K562 (cell line): ENCODE measurements around the gene TERC. TPM values are rescaled to one million over a fixed set of nuclear protein-coding genes. Genes with fewer than 3 reads are reported as not detected.

Source experiments
- CBFA2T2 ChIP-seq: fragments of 450-650 bp; conservative IDR thresholded peaks from 2 replicates; pipeline ENCODE4 v1.6.1; 2017; ENCODE audit warnings: mild to moderate bottlenecking
- CHD1 ChIP-seq: fragments of 200-600 bp; sonication (generic); IDR thresholded peaks from one replicate; pipeline ENCODE4 v1.6.1; 2012; ENCODE audit warnings: mild to moderate bottlenecking, moderate library complexity, low read length, inconsistent platforms
- E2F3 ChIP-seq: fragments of 250-450 bp; sonication (Bioruptor Pico); IDR thresholded peaks from 2 replicates; pipeline ENCODE4 v1.4.0; 2020; ENCODE audit warnings: mild to moderate bottlenecking
- ELF2 ChIP-seq: fragments of 250-450 bp; sonication (Bioruptor Pico); IDR thresholded peaks from 2 replicates; pipeline ENCODE4 v1.5.0; 2021; ENCODE audit warnings: mild to moderate bottlenecking
- FOSL1 ChIP-seq: fragments of 200-800 bp; sonication (Bioruptor generic); conservative IDR thresholded peaks from 2 replicates; pipeline ENCODE4 v1.6.1; 2016; ENCODE audit warnings: missing genetic modification characterization, missing compliant biosample characterization
- GATAD2B ChIP-seq: fragments of 450-650 bp; IDR thresholded peaks from 2 replicates; pipeline ENCODE4 v1.6.1; 2017; ENCODE audit warnings: mild to moderate bottlenecking, borderline replicate concordance
- HCFC1 ChIP-seq: IDR thresholded peaks from 2 replicates; pipeline ENCODE4 v1.6.1; 2012; ENCODE audit warnings: low read depth, low read length, improper control_type of control experiment
- IFI16 ChIP-seq: fragments of 250-450 bp; sonication (Bioruptor Pico); IDR thresholded peaks from 2 replicates; pipeline ENCODE4 v2.1.2; 2022; ENCODE audit warnings: mild to moderate bottlenecking, inconsistent platforms
- KDM4B ChIP-seq, 2 experiments: fragments of 450-650 bp in 1 of 2; sonication (generic) in 1 of 2; IDR thresholded peaks; 2 replicates each; pipeline ENCODE4 v1.6.1; 2016 to 2017; ENCODE audit warnings: borderline replicate concordance in 2 of 2, antibody characterized with exemption in 1 of 2, low read depth in 1 of 2, mild to moderate bottlenecking in 1 of 2
- MLLT1 ChIP-seq, 2 experiments: fragments of 450-650 bp; IDR thresholded peaks; 2 replicates each; pipeline ENCODE4 v1.6.1; 2016
- NCOA4 ChIP-seq: fragments of 450-650 bp; IDR thresholded peaks from 2 replicates; pipeline ENCODE4 v1.6.1; 2018; ENCODE audit warnings: mild to moderate bottlenecking; ENCODE audit not compliant: partially characterized antibody
- RAD21 ChIP-seq, 2 experiments: fragments of 250-450 bp in 1 of 2; fragments of 450-650 bp in 1 of 2; sonication (Bioruptor Pico) in 1 of 2; formaldehyde crosslinking in 1 of 2; IDR thresholded peaks in 1 of 2; conservative IDR thresholded peaks in 1 of 2; 2 replicates each; pipeline versions ENCODE4 v1.4.0 to v1.8.0; 2020 to 2022; ENCODE audit warnings: mild to moderate bottlenecking in 2 of 2, moderate library complexity in 1 of 2
- SETDB1 ChIP-seq: IDR thresholded peaks from one replicate; pipeline ENCODE4 v1.6.1; 2012; ENCODE audit warnings: low read length, control low read depth, inconsistent platforms
- SREBF1 ChIP-seq: fragments of 150-350 bp; IDR thresholded peaks from 2 replicates; pipeline ENCODE4 v1.6.1; 2014; ENCODE audit warnings: antibody characterized with exemption, low read depth, low read length, borderline replicate concordance
- TAF1 ChIP-seq: IDR thresholded peaks from 2 replicates; pipeline ENCODE4 v1.6.1; 2011; ENCODE audit warnings: mild to moderate bottlenecking, low read length, moderate library complexity; ENCODE audit not compliant: insufficient read depth, control insufficient read depth, severe bottlenecking; ENCODE audit errors: extremely low read depth
- ZFP36 ChIP-seq: fragments of 150-350 bp; IDR thresholded peaks from 2 replicates; pipeline ENCODE4 v1.6.1; 2018; ENCODE audit warnings: low read length, low read depth; ENCODE audit not compliant: partially characterized antibody
- ZNF263 ChIP-seq: sonication (generic); formaldehyde crosslinking; IDR thresholded peaks from 2 replicates; pipeline ENCODE4 v1.8.0; 2022; ENCODE audit warnings: mild to moderate bottlenecking, missing genetic modification reagents, borderline replicate concordance
- ZNF311 ChIP-seq: fragments of 250-450 bp; sonication (Bioruptor Pico); IDR thresholded peaks from 2 replicates; pipeline ENCODE4 v1.4.0; 2020; ENCODE audit warnings: mild to moderate bottlenecking, moderate library complexity
- ZNF79 ChIP-seq: fragments of 250-450 bp; sonication (Bioruptor Pico); IDR thresholded peaks from 2 replicates; pipeline ENCODE4 v1.4.0; 2020; ENCODE audit warnings: low read depth, mild to moderate bottlenecking, moderate library complexity
- polyA plus RNA-seq, 8 experiments: library from polyadenylated mRNA; depleted of rRNA in 4 of 8; stranded (reverse) in 5 of 8; unstranded in 3 of 8; fragments of >200 nt; fragmentation: Nextera tagmentation in 2 of 8; fragmentation: Illumina TruSeq in 1 of 8; extraction: Ambion mirVana in 2 of 8; extraction: Trizol in 1 of 8; gene quantifications; 2 replicates each; pipeline versions ENCODE4 v1.2.1 to v1.2.3, GENCODE V29; 2011 to 2014; ENCODE audit warnings: inconsistent platforms in 1 of 8, missing spikeins in 1 of 8
- total RNA-seq, 7 experiments: library from RNA; depleted of rRNA in 6 of 7; stranded (reverse); fragments of >200 nt in 6 of 7; fragmentation: Illumina TruSeq in 2 of 7; extraction: Trizol in 2 of 7; gene quantifications; 2 replicates each; pipeline versions ENCODE4 v1.2.1 to v1.2.3, GENCODE V29; 2011 to 2021; ENCODE audit warnings: low replicate concordance in 1 of 7
- TF ChIP-seq, protein P1 (sequence below), 3 experiments: IDR thresholded peaks in 2 of 3; conservative IDR thresholded peaks in 1 of 3; 2 replicates each; pipeline ENCODE4 v1.5.1; 2011 to 2012; ENCODE audit warnings: low read length in 3 of 3, mild to moderate bottlenecking in 3 of 3, control low read depth in 2 of 3, improper control_type of control experiment in 1 of 3, inconsistent platforms in 1 of 3, low read depth in 1 of 3, mixed read lengths in 1 of 3, moderate library complexity in 1 of 3; ENCODE audit not compliant: insufficient read depth in 2 of 3
- TF ChIP-seq, protein P2 (sequence below): sonication (generic); formaldehyde crosslinking; IDR thresholded peaks from 2 replicates; pipeline ENCODE4 v1.9.0; 2022; ENCODE audit warnings: mild to moderate bottlenecking, missing genetic modification reagents
- TF ChIP-seq, protein P3 (sequence below): fragments of 150-350 bp; conservative IDR thresholded peaks from 2 replicates; pipeline ENCODE4 v1.6.1; 2014; ENCODE audit warnings: low read length

The TERC gene
- total and polyA plus RNA-seq, 9 of the 15 experiments (the other 6 are each of a cell fraction or from before 2014, with no cell fraction given), result 0.77 to 234 (median 27.9) TPM; not detected in 3

DNA sequence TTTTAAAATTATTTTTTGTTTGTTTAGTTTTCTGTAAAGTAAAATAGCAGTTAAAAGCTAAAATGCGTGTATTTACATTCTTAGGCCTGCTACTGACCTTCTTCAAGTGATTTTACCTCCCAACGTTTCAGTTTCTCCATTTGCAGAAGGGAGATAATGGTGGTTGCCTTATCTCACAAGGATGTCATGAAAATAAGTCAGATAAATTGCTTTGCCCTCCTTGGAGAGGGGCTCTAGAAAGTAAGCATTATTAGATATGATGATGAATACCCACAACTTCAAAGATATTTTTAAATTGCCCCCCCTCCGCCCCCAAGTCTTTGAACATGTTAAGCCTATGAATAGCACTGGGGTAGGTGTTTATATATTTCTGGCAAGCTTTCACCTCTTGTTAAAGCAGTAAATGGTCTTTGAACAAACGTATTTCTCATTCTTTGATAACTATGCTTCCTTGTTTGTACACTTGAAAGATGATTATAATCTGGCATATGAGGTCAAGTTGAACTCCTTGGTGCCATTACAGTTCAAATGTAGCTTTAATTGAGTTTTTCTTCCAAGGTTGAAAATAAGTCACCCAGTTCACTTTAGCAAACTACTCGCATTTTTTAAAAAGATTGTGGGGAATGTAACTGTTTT, 6.4 kb downstream of the TERC start (continued):
- TF ChIP-seq, protein P1, sequence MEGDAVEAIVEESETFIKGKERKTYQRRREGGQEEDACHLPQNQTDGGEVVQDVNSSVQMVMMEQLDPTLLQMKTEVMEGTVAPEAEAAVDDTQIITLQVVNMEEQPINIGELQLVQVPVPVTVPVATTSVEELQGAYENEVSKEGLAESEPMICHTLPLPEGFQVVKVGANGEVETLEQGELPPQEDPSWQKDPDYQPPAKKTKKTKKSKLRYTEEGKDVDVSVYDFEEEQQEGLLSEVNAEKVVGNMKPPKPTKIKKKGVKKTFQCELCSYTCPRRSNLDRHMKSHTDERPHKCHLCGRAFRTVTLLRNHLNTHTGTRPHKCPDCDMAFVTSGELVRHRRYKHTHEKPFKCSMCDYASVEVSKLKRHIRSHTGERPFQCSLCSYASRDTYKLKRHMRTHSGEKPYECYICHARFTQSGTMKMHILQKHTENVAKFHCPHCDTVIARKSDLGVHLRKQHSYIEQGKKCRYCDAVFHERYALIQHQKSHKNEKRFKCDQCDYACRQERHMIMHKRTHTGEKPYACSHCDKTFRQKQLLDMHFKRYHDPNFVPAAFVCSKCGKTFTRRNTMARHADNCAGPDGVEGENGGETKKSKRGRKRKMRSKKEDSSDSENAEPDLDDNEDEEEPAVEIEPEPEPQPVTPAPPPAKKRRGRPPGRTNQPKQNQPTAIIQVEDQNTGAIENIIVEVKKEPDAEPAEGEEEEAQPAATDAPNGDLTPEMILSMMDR (IDR thresholded peaks at IDR 0.05 in 2 of 3, conservative IDR thresholded peaks at IDR 0.05 in 1 of 3; ENCODE audit: insufficient read depth in 2 of 3, low read depth in 1 of 3, low read length in 3 of 3), result no peak
- TF ChIP-seq, protein P2, sequence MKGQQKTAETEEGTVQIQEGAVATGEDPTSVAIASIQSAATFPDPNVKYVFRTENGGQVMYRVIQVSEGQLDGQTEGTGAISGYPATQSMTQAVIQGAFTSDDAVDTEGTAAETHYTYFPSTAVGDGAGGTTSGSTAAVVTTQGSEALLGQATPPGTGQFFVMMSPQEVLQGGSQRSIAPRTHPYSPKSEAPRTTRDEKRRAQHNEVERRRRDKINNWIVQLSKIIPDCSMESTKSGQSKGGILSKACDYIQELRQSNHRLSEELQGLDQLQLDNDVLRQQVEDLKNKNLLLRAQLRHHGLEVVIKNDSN (CRISPR knock-in tag), result no peak
- no peak for TF ChIP-seq HCFC1
- no peak for TF ChIP-seq SREBF1
- TF ChIP-seq E2F3, result no peak
- TF ChIP-seq TAF1, result no peak
- TF ChIP-seq MLLT1 (IDR thresholded peaks at IDR 0.05), result no peak
- TF ChIP-seq, protein P3, sequence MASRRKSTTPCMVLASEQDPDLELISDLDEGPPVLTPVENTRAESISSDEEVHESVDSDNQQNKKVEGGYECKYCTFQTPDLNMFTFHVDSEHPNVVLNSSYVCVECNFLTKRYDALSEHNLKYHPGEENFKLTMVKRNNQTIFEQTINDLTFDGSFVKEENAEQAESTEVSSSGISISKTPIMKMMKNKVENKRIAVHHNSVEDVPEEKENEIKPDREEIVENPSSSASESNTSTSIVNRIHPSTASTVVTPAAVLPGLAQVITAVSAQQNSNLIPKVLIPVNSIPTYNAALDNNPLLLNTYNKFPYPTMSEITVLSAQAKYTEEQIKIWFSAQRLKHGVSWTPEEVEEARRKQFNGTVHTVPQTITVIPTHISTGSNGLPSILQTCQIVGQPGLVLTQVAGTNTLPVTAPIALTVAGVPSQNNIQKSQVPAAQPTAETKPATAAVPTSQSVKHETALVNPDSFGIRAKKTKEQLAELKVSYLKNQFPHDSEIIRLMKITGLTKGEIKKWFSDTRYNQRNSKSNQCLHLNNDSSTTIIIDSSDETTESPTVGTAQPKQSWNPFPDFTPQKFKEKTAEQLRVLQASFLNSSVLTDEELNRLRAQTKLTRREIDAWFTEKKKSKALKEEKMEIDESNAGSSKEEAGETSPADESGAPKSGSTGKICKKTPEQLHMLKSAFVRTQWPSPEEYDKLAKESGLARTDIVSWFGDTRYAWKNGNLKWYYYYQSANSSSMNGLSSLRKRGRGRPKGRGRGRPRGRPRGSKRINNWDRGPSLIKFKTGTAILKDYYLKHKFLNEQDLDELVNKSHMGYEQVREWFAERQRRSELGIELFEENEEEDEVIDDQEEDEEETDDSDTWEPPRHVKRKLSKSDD, result no peak
- no peak for TF ChIP-seq SETDB1
- no peak for TF ChIP-seq IFI16
- TF ChIP-seq ELF2, result no peak
- no peak for TF ChIP-seq NCOA4
- no peak for TF ChIP-seq KDM4B (IDR thresholded peaks at IDR 0.05; ENCODE audit: borderline replicate concordance in 2 of 2, low read depth in 1 of 2)
- peak; percentile 24; the same call in 1 of the 2 replicates for TF ChIP-seq FOSL1 (tag)
- no peak for TF ChIP-seq CHD1
- peak; percentile 51; the same call in 1 of the 2 replicates for TF ChIP-seq CBFA2T2
- TF ChIP-seq ZNF79 (CRISPR knock-in tag), result no peak
- 0 out of 2 replicates have a peak, but pooled peaks have one; percentile 30 for TF ChIP-seq ZNF311 (CRISPR knock-in tag)
- no peak; a peak in 1 of 4 replicates for TF ChIP-seq RAD21 (CRISPR knock-in tag; conservative IDR thresholded peaks at IDR 0.05 in 1 of 2, IDR thresholded peaks at IDR 0.05 in 1 of 2)
- TF ChIP-seq ZFP36, result no peak
- no peak for TF ChIP-seq ZNF263 (CRISPR knock-in tag)
- peak; percentile 30; the same call in 1 of the 2 replicates for TF ChIP-seq GATAD2B
